Stimulated activated CD8-positive, alpha-beta memory T cell treated with anti-CD3 and anti-CD28 coated beads, Interleukin-15, amount 100 ng/mL, for 24 hours (primary cell): ENCODE results near the gene MYRF.

Experiments used
- DNase-seq: peaks from one replicate; pipeline ENCODE4 v3.0.0-alpha.2; 2020; ENCODE audit warnings: low read depth

The MYRF gene

GRCh38 chr11:61817471-61818202 is 65.2 kb downstream of the MYRF start:
- no peak for DNase-seq

DNA sequence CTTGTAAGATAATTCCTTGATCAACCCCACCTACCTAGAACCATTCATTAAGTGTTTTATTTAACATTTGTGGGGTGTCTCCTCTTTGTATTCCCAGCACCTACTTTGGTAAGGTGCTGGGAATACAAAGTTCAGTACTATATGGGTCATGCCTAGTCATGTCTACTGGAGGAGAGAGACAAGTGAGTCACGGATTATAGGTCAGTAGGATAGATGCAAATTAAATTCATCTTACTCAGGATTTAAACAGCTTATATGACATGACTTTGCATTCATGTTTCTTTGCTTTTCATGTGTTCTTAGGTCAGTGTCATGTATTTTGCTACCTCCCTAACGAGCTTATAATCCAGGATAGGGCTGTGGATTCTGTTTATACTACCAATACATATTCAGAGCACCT is 67.7 kb downstream of the MYRF start:
- DNase-seq, result no peak

- no peak for DNase-seq
Observed at GRCh38 chr11:61826930-61827570, 74.6 kb downstream of the MYRF start.

- peak; percentile 26 for DNase-seq
Observed at GRCh38 chr11:61827571-61828378, 75.3 kb downstream of the MYRF start, which contains the start of gene FADS2. FADS2 (plus strand) TSS chr11:61828300; CDS start chr11:61828391, 91 bp downstream.

GRCh38 chr11:61828379-61828628 is 75.9 kb downstream of the MYRF start:
- DNase-seq, result no peak

DNA sequence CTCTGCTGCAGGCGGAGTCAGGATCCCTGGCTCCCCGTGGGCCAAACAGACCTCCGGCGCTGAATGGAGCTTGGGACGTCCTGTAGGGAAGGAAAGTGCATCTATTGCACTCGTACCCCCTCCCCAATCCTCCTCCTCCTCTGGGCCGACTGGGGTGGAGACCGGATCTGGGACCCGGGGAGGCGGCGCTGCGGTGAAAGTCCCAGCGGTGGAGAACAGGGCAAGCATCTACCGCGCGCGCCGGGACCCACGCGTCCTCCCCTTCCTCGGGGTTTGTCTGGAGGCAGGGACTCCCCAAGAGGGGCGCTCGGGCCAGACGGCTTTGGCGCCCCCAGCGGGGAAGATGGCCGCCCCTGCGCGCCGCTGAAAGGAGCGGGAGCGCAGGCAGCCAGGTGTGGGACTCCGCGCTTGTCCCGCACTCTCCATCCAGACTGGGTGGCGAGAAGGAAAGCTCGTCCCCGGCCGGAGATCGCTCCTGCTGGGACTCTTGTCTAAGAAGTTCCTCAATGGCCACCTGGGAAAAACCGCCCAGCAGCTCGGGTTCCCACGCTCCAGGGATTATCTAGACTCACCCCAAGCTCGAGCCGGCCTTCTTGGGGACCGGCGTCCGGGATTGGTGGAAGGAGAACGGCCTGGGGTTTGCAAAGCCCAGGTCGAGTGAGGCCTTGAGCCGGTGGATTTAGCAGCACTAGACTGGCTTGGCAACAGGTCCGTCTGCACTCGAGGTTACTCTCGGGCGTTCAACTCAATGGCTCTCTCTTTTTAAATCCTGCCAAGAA is 76.4 kb downstream of the MYRF start:
- no peak for DNase-seq

DNA sequence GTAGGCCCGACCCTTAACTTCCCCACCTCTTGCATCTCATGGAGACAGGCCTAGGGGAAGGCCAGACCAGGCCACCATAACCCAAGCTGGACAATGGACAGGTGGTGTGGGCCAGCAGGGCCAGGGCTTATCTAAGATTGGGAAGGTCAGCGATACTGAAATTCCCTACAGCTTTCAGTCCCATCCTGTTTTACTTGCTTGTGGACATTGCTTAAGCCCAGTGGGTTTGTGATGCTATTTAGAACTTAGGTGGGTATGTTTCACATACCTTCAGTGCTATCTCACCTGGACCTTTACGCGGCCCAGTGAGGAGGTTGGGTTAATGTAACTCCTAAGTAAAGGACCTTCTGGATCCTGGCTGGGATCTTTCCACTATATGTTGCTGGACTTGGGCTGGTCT is 77.4 kb downstream of the MYRF start:
- no peak for DNase-seq

GRCh38 chr11:61830237-61831105 is 78.0 kb downstream of the MYRF start:
- DNase-seq, result no peak

GRCh38 chr11:61832207-61832606 is 79.8 kb downstream of the MYRF start:
- no peak for DNase-seq

DNA sequence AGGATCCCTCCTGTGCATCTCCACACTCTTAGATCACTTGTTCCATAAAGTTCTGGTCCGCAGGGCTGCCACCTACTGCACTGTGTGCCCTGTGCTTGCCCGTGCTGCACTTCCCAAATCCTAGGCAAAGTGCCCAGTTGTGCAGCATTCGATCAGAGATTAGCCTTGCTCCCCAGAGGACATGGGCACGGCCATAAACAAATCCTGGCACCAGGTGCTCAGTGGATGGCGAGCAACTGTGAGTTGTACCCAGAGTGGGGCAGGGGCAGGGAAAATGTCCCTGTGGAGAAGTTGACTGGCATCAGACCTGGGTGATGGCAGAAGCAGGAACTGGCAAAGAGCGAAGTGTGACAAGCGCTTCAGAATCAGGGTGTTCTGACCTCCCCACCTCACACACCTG is 80.3 kb downstream of the MYRF start:
- no peak for DNase-seq

DNA sequence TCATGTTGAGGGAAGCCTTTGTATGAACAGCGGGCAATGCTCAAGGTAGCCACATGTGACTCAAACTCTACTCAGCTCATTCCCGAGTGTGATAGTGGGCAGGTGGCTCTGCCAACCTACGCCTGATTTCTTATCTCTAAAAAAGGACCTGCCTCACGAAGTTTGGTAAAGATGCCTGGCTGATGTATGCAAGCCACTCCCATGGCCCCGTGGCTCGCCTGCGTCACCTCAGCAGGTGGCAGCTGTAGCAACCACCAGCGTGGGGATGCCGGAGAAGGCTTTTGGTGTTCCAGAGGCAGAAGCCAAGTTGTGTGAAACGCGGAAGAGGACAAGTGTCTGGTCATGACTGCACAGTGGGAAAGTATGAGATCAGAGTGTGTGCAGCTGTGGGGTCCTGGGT is 81.0 kb downstream of the MYRF start:
- no peak for DNase-seq

- DNase-seq, result no peak
Observed at GRCh38 chr11:61833926-61834277, 81.5 kb downstream of the MYRF start.

DNA sequence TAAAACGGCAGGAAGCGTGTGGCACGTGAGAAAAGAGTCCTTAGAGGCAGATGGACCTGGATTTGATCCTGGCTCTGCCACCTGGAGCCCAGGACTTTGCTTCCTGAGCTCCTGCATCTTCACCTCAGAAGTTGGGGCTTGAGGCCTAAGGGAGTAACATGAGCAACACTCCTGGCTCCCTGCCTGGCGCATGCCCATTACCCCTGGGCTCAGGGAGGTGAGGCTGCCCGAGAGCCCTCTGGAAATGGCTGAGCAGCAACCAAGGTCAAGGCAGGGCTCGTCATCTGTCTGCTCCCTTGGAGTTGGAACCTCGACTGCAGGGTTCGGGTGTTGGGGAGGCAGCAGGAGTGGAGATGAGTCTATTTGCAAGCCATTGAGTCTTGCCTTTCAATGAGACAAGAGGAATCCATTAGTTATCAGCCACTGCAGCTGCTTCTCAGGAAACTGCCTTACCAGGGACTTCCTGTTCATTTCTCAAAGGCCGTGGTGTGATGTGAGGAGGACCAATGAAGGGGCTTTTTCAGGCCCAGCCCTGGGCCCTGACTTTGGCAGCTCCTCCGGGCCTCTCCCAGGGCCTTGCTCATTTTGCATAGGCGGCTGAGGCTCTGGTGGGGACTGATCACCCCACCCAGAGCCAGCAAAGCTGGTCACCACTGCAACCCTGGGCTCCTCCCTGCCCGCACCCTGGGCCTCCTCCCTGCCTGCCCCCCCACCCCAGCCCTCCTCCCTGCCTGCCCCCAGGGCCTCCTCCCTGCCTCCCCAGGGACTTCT is 82.0 kb downstream of the MYRF start:
- DNase-seq, result no peak

GRCh38 chr11:61836193-61836592 is 83.8 kb downstream of the MYRF start:
- no peak for DNase-seq

DNA sequence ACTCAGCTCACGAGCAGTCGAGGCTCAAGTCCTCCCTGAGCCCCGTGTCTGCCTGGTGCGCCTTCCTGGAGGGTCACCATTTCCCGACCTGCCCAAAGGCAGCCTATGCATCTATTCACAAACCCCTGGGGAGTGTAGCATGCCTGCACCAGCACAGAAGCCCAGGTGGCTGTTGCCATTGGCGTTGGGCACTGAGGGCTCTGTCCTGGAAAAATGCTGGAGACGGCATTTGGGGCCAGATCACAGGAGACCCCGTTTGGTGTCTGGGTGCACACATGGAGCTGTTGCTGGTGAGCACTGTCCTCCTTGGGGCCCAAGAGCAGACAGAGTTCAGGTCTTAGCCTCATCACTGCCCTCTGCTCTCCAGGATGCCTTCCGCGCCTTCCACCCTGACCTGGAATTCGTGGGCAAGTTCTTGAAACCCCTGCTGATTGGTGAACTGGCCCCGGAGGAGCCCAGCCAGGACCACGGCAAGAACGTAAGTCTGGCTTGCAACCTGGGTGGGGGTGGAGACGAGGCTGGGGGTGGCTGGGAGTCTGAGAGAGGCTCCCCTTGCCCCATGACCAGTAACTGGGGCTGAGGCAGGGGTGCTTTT is 85.1 kb downstream of the MYRF start:
- DNase-seq, result no peak
